GM18505 (cell line): ENCODE measurements around the gene SLC35C1.
"Not testable (repeated sequence)": the region's sequence is repeated elsewhere in the genome, so short reads cannot be mapped to it uniquely, and the experiment has no call there.

Experiments
- ATAC-seq: cut with Tn5 transposase; IDR thresholded peaks from one replicate; pipeline ENCODE4 v1.9.1; 2021; ENCODE audit not compliant: unreplicated experiment
- POLR2A ChIP-seq: IDR thresholded peaks from 4 replicates; pipeline ENCODE4 v1.6.1; 2011; ENCODE audit warnings: borderline replicate concordance; ENCODE audit not compliant: insufficient read depth, insufficient read length; ENCODE audit errors: extremely low read depth

Gene SLC35C1

GRCh38 chr11:45833761-45834160 is 28.8 kb downstream of the SLC35C1 start:
- TF ChIP-seq POLR2A, result no peak
- ATAC-seq, result no peak

DNA sequence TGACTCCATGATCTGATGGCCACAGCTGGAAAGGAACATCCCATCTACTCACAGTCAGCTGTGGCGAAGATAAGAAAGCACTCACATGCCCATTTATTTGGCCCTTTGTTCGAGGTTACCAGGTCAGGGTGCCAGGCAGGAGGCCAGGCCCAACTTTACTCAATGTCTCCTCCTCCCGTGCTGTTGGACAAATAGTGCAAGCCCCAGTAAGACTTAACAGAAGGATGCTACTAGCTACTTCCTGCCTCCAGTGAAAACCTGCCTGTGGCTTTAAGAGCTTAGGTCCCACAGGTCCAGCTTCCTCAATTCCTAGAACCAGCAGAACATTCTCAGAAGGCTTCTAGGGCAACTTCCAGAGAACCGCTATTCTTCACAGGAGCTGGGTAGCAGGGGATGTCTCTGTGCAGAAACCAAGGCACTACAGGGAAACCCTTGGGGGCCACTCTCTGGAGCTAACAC is 29.4 kb downstream of the SLC35C1 start:
- no peak for TF ChIP-seq POLR2A
- ATAC-seq, result no peak

GRCh38 chr11:45839204-45839603 is 34.3 kb downstream of the SLC35C1 start:
- no peak for ATAC-seq
- TF ChIP-seq POLR2A, result no peak

- not testable (repeated sequence) for ATAC-seq
Observed at GRCh38 chr11:45840251-45840650, 35.3 kb downstream of the SLC35C1 start.

DNA sequence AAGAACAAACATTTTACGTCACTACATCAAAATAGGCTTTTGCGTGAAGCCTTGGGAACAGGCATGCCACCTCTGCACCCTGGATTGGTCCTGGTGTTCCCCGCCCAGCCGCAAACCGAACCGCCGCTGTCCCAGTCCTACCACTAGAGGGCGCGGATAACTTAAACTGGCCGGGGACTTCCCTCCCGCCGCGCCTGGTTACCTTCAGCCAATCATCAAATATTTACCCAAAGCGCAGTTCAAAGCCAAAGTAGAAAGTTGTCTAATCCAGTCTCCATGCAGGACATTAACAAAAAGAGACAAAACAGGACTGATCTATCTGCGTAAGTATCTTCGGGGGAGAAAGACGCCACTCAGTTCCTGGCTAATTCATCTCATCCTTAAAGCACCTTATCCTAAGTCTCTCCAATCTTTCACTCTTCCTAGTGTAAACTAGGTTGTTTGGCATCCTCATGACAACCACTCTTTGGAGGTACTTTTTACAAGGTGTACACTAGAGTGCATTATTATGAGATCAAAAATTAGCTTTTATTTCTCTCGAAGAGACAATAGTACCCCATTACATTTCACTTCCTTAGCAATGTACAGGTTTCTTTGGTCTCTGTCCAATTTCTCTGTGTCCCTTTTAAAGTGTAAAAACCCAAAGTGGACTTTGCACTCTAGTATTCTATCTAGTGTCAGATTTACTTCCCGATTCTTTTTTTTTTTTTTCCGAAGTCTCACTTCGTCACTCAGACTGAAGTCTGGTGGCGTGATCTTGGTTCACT is 38.4 kb downstream of the SLC35C1 start:
- TF ChIP-seq POLR2A, result no peak
- ATAC-seq, result no peak

DNA sequence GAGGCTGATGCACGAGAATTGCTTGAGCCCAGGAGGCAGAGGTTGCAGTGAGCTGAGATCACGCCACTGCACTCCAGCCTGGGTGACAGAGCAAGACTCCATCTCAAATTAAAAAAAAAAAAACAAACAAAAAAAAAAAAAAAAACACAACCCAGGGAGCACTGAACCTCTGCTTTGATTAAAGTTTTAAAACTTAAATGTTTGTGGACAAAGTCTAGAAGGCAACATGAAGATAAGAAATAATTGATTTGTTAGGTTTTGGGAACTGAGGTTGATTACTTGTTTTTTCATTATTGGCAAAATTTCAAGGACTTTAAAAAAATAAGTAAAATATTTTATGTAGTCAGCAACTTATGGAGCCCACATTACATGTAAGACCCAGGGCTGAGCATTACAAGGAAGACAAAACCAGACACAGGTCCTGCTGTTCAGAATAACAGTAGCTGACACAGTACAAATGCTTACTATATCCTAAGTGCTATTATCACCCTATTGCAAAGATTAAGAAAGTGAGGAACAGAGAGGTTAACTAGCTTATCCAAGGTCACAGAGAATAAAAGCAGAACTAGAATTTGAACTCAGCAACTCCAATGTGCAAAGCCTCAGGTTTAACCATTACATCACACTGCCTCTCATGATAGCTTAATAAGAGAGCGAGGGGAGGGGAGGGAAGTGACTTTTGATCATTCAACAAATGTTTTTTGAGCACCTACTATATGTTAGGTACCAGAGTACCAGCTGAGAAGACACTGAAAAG is 40.1 kb downstream of the SLC35C1 start:
- ATAC-seq, result no peak
- no peak for TF ChIP-seq POLR2A

- TF ChIP-seq POLR2A, result no peak
- no peak for ATAC-seq
Observed at GRCh38 chr11:45846174-45846675, 41.3 kb downstream of the SLC35C1 start.

DNA sequence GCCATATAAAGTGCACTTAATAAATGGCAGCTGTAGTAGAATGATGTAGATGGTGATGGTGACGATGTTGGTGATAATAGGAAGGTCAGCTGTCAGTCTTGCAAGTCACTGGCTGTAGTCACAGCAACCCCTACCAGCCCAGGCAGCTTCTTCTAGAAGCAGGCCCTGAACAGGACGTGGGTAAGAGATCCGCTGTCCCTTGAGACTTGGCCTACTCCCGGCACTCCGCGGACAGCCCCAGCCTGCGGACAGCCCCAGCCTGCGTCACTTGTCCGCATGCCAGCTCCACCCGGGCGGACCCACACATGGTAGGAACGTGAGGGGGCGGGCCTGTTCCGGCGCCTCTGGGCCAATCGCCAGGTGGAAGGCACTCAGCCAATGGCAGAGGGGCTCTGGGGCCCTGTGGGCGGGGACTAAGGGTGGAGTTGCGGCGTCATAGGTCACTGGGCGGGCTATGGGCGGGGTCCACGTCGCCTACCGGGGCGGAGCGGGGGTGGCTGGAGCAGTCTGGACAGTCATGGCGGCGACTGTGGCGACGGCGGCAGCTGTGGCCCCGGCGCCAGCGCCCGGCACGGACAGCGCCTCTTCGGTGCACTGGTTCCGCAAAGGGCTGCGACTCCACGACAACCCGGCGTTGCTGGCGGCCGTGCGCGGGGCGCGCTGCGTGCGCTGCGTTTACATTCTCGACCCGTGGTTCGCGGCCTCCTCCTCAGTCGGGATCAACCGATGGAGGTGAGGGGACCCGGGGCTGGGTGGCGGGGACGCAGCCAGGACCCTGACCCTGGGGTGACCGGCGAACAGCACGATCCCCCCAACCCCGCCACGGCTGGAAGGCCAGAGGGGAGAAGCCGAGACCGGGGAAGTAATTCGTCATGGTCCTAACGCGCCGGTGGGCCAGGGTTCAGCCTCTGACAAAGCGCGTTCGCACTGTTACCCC is 42.3 kb downstream of the SLC35C1 start, which contains the start of gene CRY2:
TSS of gene CRY2 (plus strand) at position 502 of the 937 bp plus-strand sequence. CDS start at position 518, 16 bp downstream.
- peak; percentile 93 for ATAC-seq
- peak; percentile 94 for TF ChIP-seq POLR2A

GRCh38 chr11:45847911-45848316 is 43.0 kb downstream of the SLC35C1 start:
- no peak for TF ChIP-seq POLR2A

DNA sequence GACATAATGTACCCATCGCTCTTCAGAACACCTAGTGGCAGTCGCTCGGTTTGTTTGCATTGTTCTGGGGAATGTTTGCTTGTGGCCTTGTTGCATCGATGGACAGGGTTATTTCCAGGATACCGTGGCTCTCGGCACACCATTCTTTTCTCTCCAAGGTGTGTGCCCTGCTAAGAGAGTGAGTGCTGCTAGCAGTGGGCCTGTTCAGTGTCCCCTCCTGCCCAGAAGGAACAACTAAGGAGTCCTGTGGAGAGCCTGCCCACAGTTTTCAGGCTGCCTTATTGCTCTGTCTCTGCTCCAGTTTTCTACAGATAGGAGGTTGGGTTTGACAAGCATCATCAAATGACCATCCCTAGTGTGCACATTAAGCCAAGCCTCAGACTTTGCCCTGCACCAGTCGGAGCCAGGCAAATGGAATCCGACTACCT is 43.7 kb downstream of the SLC35C1 start:
- ATAC-seq, result no peak
- TF ChIP-seq POLR2A, result no peak

More at GRCh38 chr11:45847911-45848316, 43.0 kb downstream of the SLC35C1 start:
- peak; percentile 6 for ATAC-seq

DNA sequence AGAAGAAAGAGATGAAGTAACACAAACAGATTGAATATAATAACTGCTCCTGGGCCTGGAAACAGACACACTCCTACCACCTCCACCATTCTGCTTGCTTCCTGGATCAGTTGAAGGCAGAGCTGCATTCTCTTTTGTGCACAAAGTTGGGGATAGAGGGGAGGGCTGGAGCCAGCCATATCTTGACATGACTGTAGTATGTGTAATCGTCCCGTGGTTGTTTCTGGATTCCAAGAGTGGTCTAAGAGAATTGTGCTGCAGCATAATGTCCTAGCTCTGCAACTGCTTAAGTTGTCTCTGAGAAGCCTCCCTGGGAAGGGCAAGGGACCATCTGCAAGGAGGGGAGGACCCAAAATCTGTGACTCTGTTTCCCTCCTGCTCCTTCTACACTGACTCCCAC is 45.5 kb downstream of the SLC35C1 start:
- TF ChIP-seq POLR2A, result no peak
- ATAC-seq, result no peak

- TF ChIP-seq POLR2A, result no peak
- no peak for ATAC-seq
Observed at GRCh38 chr11:45851228-45851627, 46.3 kb downstream of the SLC35C1 start.
